Dedifferentiated amniotic fluid mesenchymal stem cell (primary cell): ENCODE measurements around the gene SALL3.

ENCODE experiments used
- DNase-seq: peaks from one replicate; pipeline ENCODE4 v3.0.0-alpha.2; 2016; ENCODE audit errors: extremely low spot score

Gene SALL3

GRCh38 chr18:79006106-79006795, 26.6 kb downstream of the SALL3 start:
- no peak for DNase-seq

DNA sequence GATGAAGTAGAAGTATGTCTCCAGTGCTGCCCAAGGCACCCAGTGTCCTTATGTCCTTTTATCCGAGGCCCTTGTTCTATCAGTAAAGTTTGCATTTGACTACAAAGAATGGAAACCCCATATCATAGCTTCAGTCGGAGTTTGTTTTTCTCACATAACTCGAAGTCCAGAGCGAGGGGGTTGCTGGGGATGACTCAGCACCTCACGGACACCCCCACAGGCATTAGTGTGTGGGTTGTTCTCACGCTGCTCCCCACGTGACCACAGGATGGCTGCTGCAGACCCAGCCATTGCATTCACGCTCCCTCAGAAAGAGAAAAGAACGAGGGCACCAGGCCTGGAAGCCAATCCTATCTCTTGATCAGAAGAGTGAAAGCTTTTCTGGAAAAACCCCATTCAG, 27.8 kb downstream of the SALL3 start:
- no peak for DNase-seq

DNA sequence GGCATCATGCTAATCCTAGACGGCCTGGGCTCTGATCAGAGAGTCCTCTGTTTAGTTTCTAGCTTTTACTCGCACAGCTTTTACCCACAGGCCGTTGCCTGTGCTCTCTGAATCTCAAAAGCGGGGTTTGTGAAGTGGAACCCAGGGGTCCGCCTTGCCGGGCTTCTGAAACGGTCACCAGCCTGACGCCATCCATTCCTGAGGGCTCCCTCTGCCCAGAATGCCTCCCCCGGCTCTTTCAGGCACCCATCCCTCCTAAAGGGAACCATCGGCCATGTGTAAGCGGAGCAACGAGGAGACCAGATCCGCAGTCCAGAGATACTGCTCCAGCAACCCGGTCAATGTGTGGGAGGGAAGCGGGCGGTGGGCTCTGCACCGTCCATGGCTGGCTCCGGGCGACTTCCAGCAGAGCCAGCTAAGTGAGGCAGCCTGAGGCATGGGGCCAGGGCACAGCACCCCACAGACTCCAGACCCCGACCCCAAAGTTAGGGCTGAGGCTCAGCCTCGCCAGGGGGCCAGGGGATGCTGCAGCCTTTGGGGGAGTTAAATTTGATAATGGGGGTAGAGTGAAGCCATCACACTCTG, 28.8 kb downstream of the SALL3 start:
- DNase-seq = no peak

DNA sequence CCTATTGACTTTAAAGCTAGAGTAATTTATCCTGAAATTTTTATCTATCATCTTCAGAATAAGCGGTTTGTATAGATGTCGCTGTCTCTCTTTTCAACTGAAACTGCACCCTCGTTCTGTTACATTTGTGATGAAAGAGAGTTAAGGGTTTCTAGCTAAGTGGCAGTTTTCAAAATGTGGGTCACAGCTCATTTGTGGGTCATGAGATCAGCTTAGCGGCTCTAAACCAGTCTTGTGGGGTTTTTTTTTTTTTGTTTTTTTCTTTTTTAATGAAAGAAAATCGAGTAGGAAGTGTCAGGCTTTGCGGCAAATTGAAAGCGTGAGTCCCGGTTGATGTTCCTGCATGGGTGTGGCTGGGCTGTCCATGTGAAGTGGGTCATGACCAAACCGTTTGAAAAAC, 31.2 kb downstream of the SALL3 start:
- no peak for DNase-seq

DNA sequence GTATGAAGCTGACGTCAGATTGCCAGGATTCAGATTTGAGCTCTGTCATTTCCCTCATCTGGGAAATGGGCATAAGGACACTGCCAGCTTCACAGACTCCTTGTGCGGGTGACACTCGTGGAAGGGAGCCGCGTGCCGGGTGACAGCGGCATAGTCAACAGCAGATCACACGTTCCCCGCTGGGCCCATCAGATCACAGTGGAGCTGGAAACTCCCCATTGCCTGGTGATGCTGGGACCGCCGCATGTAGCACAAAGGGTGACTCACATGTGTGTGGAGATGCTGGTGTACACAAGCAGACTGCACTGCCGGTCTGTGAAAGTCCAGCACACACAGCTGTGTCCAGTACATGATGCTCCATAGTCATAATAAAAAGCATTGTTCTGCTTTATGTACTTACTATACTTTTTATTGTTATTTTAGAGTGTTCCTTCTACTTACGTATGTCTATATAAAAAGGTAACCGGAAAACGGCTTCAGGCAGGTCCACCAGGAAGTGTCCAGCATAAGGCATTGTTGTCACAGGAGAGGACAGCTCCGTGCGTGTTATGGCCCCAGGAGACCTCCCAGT, 31.8 kb downstream of the SALL3 start:
- no peak for DNase-seq

GRCh38 chr18:79013869-79014268, 34.3 kb downstream of the SALL3 start:
- DNase-seq = no peak

DNA sequence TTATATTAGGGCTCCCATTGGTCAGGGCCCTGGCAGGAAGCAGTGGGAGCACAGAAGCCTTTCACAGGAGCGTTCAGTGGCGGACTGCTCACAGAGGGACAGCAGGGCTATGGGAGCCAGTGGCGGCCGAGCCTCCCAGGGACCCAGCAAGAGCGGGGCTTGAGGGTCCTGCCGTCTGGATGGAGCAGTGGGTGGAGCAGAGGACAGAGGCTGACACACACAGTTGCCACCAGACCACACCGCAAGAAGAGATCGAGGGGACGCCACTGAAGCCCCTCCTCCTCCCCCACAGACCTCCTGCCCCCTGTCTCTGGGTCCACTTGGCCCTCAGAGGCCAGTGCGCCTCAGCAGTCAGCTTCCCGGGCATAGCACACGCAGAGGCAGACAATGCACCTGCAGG, 39.3 kb downstream of the SALL3 start:
- no peak for DNase-seq

DNA sequence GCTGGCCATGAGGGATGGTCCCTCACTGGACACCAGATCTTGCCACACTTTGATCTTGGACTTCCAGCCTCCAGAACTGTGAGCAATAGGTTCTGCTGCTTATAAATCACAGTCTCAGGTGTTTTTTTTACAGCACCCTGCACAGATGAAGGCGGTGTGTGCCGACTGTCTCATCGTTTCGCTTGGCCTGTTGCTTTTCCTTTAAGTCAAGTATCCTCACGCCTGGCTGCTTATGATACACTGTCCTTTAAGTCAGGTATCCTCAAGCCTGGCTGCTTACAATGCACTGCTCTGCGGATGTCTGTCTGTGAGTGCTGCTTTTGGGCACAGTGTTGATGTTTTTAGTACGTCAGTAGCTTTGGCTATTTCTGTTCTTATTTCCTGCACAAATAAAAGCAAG, 40.3 kb downstream of the SALL3 start:
- DNase-seq = no peak

DNA sequence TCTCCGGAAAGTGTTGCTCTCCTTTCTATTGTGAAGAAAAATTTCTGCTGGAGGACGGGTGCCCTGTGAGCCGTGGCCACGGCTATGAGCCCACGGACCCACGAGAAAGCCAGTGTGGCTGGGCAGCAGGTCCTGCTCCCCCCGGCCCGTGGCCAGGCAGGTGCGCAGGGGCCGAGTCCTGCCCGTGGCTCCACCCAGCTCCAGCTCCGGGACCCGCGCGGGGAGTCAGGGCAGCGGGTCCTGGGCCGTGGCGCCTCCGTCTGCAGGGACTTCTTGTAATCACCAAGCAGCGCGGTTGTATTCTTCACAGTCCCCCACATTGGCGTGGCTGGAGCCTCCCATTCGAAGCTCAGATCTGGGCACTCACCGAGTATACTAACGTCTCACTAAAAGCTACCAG, 43.0 kb downstream of the SALL3 start:
- DNase-seq = no peak

DNA sequence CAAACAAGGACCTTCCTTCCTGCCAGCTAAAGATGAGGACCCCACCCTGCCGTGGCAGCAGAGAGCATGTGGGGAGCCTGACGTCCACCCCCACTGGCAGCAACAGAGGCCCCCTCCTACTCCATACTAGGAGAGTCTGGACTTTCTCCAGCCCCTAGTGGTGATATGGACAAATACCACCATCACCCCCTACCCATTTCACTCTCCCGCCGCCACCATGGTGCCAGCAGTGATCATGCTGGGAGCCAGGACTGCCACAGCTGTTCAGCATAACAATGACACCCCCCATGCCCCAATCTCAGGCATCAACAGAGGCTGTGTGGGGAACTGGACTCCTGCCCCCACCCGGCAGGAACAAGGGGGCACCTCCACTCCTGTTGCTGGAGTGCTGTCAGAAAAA, 46.9 kb downstream of the SALL3 start:
- DNase-seq = no peak

GRCh38 chr18:79030680-79031079, 51.1 kb downstream of the SALL3 start:
- DNase-seq = no peak

DNA sequence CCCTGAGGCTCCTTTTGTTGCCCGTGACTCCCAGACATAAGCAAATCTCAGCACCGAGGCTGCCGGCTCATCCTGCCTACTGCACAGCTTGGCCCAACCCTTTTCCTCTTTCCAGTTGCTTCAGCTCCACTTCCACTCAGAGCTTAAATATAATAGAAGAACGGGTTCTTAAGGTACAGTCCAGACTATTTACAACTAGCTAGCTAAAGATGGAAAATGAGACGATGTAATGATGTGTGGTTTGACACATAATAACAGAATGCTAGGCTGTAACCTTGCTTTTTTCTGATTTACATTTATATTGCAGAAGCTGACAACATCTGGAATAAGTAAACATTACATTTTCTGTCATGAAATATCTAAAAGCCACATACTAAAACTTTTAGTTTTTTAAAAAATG, 62.7 kb downstream of the SALL3 start:
- DNase-seq = no peak

- DNase-seq = no peak
Observed at GRCh38 chr18:79043288-79043687, 63.7 kb downstream of the SALL3 start.

DNA sequence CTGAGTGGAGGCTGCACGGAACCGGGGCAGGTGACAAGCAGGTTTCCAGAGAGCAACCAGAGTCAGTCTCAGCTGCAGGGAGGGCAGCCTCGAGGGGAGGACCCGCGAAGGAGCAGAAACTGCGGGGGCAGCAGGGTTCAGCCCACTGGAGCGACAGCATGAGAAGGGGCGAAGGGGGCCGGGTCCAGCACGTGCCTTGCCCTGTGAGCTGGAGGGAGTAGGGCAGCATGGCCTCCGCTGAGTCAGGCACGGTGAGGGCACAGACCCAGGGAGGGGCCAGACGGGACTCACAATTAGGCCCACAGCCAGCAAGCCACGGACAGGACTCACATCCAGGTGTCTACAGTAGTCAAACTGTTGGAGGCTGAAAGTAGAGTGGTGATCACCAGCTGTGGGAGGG, 66.9 kb downstream of the SALL3 start:
- DNase-seq = no peak

GRCh38 chr18:79047556-79048244, 68.1 kb downstream of the SALL3 start:
- DNase-seq = no peak

- no peak for DNase-seq
Observed at GRCh38 chr18:79048245-79048632, 68.6 kb downstream of the SALL3 start.

DNA sequence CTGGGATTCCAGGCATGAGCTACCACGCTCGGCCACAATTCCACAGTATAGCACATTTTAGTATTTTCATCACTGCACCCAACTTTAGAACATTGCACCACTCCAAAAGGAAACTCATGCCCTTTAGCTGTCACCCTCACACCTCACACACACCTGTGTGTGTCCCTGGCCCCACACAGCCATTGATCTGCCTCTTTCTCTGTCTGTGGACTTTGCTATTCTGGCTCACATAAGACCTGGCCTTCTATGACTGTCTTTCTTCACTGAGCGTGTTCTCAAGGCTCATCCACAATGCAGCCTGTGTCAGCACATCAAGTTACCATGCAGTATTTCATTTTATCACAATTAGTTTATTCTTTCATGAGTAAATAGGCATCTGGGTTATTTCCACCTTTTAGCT, 69.9 kb downstream of the SALL3 start:
- DNase-seq = no peak
